HUES64 (cell line): ENCODE data around the gene VN1R4. TPM values are rescaled to one million over a fixed set of nuclear protein-coding genes. Genes with fewer than 3 reads are reported as not detected.
"Not testable (repeated sequence)": the region's sequence is repeated elsewhere in the genome, so short reads cannot be mapped to it uniquely, and the experiment has no call there.

Source experiments
- H3K27ac ChIP-seq: 2 replicates; pipeline ENCODE4 v1.7.0; 2013; ENCODE audit warnings: low read depth, low read length, inconsistent platforms
- H3K27me3 ChIP-seq: 2 replicates; pipeline ENCODE4 v1.6.1; 2013; ENCODE audit warnings: mild to moderate bottlenecking, low read length; ENCODE audit not compliant: insufficient read depth
- H3K36me3 ChIP-seq: 2 replicates; pipeline ENCODE4 v1.6.1; 2013; ENCODE audit warnings: mild to moderate bottlenecking, low read length; ENCODE audit not compliant: insufficient read depth
- H3K4me1 ChIP-seq: 2 replicates; pipeline ENCODE4 v1.6.1; 2013; ENCODE audit warnings: mild to moderate bottlenecking, low read length, moderate library complexity; ENCODE audit not compliant: insufficient read depth
- H3K4me3 ChIP-seq: 2 replicates; pipeline ENCODE4 v1.5.1; 2013; ENCODE audit warnings: mild to moderate bottlenecking, low read length, moderate library complexity
- H3K9ac ChIP-seq: 2 replicates; pipeline ENCODE4 v1.6.1; 2013; ENCODE audit warnings: mild to moderate bottlenecking, low read depth, low read length
- H3K9me3 ChIP-seq: 2 replicates; pipeline ENCODE4 v1.6.1; 2013; ENCODE audit warnings: low read depth, low read length; ENCODE audit not compliant: insufficient read depth
- WGBS: fragments of 150-250, 120-280 bp; methylation state at CpG from one replicate; pipeline ENCODE4 v1.1.7; 2013; ENCODE audit warnings: missing lambda C conversion rate; 5-methylcytosine and 5-hydroxymethylcytosine counted together
- polyA plus RNA-seq, 2 experiments: library from polyadenylated mRNA; stranded (reverse); fragments of 50-300 nt; gene quantifications; one replicate each; pipeline ENCODE4 v1.2.3, GENCODE V29; 2013

VN1R4 gene, protein sequence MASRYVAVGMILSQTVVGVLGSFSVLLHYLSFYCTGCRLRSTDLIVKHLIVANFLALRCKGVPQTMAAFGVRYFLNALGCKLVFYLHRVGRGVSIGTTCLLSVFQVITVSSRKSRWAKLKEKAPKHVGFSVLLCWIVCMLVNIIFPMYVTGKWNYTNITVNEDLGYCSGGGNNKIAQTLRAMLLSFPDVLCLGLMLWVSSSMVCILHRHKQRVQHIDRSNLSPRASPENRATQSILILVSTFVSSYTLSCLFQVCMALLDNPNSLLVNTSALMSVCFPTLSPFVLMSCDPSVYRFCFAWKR
- polyA plus RNA-seq (2013, experiment 1 of 2), result not detected
- polyA plus RNA-seq (2013, experiment 2 of 2), result not detected

DNA sequence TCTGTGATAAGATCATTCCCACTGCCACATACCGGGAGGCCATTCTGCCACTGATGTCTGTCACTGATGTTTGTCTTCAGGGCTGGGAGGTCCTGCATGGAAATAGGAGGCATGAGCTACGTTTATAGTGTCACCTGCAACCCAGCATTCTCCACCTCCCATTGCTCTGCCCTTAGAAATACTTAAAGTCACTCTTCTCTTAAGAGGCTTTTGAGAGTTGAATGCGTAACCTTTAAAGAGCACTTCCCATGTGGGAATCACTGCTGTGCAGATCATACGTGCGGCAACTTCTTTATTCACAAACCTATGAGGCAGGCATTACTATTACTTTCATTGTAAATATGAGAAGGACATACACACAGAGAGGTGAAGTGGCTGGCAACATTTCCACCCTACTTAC, at the start of gene VN1R4:
TSS of gene VN1R4 (minus strand) at position 101 of the 400 bp plus-strand sequence. CDS start at position 43, 58 bp downstream.
- 95% methylated on average over 4 of the region's 5 CpGs for WGBS
- not testable (repeated sequence) for H3K36me3 ChIP-seq, H3K27ac ChIP-seq, H3K4me1 ChIP-seq, H3K9ac ChIP-seq, H3K4me3 ChIP-seq, H3K27me3 ChIP-seq
- peaks cover 47% of the 10 kb centered on the region for H3K9me3 ChIP-seq

DNA sequence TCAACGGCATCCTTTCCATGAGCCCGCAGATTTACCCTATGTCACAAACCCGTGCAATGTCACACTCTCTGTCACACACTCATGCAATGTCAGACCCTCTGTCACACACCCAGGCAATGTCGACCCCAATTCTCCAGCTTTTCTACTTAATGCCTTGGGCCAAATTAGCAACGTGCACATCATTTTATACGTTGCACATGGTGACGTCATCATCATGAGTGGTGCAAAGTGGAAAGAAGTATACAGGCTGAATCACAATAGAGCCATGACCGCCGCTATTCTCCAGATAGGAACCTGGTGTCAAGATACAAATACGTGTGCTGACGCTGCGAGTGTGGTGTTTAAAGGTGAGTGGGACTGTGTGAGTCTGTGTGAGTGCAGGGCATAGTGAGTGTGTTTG, 44.4 kb upstream of the VN1R4 start:
- no peaks in the 10 kb centered on the region for H3K4me1 ChIP-seq
- 87% methylated on average over 12 of the region's 12 CpGs for WGBS
- peaks cover 36% of the 10 kb centered on the region for H3K27me3 ChIP-seq
- H3K9ac ChIP-seq, result no peak overlapping the region
- no peak overlapping the region for H3K27ac ChIP-seq
- no peaks in the 10 kb centered on the region for H3K36me3 ChIP-seq
- 0 out of 2 replicates have a peak, but pooled peaks cover 3% of the 10 kb centered on the region for H3K9me3 ChIP-seq
- H3K4me3 ChIP-seq, result no peak overlapping the region

DNA sequence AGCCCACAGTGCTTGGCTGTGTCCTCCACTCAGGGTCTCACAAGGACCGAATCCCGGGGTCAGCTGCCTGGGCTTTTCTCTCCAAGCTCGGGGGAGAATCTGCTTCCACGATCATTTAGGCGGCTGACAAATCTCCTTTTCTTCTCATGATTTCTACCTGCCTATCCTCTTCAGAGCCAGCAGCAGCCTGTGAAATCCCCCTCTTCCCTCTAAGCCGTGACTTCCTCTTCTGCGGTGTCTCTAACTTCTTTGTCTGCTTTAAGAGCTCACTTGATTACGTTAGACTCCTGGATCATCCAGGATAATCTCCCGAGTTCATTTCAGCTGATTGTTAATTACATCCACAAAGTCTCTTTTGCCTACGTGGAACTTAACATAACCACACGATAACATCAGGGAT, 43.5 kb upstream of the VN1R4 start:
- Histone ChIP-seq H3K36me3 (no peaks in the 10 kb centered on the region), H3K27ac (no peak overlapping the region), H3K27me3 (peaks cover 36% of the 10 kb centered on the region), H3K9me3 (0 out of 2 replicates have a peak, but pooled peaks cover 3% of the 10 kb centered on the region), H3K9ac (no peak overlapping the region), H3K4me3 (no peak overlapping the region), H3K4me1 (no peaks in the 10 kb centered on the region)
- 75% methylated on average over 11 of the region's 11 CpGs for WGBS

DNA sequence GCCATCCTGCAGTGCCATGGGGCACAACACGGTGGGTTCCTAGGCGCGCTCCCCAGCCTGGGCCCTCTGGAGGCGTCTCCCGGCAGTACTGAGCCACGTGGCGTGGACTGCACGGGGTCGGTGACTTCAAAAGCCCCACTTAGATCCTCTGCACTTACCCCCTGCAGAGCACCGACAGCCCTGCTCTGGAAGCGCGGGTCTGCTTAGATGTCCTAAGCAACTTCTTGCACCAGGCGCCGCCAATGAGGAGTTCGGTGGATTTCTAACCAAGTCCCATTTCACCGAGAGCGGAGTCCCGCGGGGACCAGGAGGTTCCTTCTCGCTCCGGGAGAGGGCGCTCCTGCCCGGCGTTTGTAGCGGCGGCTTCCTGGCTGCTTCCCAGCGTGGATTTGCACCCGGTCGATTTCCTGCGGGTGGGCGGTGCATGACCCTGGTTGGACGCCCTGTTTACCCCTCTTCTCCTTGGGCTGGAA, 40.9 kb upstream of the VN1R4 start:
- WGBS, result 68% methylated on average over 32 of the region's 32 CpGs
- peaks cover 36% of the 10 kb centered on the region for H3K27me3 ChIP-seq
- H3K4me3 ChIP-seq, result peak overlapping the region; percentile 37

DNA sequence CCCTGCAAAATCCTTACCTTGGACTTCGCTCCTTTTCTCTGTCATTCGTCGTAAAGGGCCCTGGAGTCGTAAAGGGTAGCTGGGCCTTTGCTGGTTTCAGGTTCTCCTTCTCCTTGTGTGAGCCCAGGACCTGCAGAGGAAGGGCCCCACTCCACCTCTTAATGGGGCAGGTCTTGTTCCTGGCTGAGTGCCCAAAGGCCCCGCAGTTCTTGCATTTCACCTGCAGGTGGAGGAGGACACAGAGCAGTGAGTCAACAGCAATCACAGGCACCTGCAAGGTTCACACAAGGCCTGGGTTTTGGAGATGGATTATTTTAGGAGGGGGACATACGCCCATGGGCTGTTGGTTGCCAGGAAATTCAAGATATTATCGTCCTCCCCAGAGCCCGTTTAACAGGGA, 33.8 kb upstream of the VN1R4 start:
- not testable (repeated sequence) for H3K27me3 ChIP-seq, H3K4me3 ChIP-seq, H3K36me3 ChIP-seq, H3K9ac ChIP-seq, H3K9me3 ChIP-seq, H3K27ac ChIP-seq, H3K4me1 ChIP-seq
- no CpG with 5 or more reads among the region's 8 CpGs for WGBS

More for the DNA sequence above, 40.9 kb upstream of the VN1R4 start:
- Histone ChIP-seq H3K27ac (no peak overlapping the region), H3K4me1 (no peaks in the 10 kb centered on the region), H3K9me3 (0 out of 2 replicates have a peak, but pooled peaks cover 3% of the 10 kb centered on the region), H3K36me3 (no peaks in the 10 kb centered on the region), H3K9ac (no peak overlapping the region)

DNA sequence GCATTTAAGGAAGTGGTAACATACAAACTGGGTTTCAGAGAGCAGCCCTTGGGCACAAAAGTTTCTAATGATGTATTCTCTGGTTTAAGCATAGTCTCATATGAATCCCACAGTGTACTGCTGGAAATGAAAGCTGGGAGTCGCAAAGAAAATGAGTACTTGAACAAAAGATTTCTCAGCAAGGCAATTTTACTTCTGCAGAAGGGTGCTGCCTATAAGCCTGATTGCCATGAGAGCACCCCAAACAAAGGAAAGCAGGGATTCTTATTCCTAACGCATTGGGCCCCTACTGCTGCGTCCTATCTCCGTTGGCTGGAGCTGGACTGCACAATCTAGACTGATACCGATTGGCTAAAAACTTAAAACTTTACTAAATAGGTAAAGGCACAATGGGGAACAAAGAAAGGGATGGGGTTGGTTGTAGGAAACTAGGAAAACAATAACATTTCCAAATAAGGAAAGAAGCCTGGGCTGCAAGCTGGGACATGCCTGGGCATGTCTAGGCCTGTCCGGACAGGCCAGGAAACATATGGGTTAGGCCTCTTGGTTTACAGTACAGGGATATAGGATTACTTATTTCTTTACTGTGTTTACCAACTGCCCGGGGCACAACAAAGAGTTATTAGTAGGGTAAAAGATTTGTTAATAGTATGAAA, 27.4 kb upstream of the VN1R4 start:
- 89% methylated on average over 6 of the region's 7 CpGs for WGBS
- no peak overlapping the region for H3K9ac ChIP-seq

DNA sequence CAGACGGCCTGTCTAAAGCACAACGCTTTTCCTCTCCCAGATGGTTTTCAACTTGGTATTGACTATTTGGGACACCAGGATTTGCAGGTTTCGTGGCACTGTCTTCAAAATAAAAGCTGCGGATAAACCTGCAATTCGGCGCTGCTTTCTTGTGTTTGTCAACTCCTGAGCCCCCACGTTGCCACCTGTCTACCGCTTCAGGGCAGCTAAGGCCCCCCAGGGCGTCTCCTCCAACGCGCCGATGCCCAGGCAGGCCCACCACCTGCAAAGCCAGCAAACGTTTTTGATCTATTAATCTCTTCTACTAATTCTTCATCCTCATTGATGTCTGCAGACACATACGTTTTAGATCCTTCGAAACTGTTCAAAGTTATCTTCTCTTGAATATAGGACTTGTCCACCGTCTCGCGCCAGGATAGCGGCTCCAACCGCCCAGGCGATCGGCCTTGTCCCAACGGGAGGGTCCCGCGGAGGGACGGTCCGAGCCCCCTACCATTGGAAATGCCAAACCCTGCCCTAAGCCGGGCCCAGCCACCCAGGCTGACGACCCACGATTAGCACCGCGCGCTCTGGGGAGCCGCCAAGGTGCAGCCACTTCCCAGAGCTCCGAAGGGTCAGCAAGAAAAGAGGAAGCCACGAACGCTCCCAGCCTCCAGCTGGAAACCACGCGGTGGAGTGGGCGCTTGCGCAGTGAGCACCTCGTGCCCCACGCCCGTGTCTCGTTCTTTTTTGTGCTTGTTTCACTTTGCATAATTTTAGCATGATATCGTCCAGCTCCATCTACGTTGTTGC, 23.4 kb upstream of the VN1R4 start:
- no peak overlapping the region for H3K27ac ChIP-seq
- peaks cover 72% of the 10 kb centered on the region for H3K9me3 ChIP-seq
- H3K27me3 ChIP-seq, result no peaks in the 10 kb centered on the region
- 93% methylated on average over 47 of the region's 47 CpGs for WGBS
- H3K36me3 ChIP-seq, result no peaks in the 10 kb centered on the region
- no peak overlapping the region for H3K4me3 ChIP-seq
- H3K4me1 ChIP-seq, result no peaks in the 10 kb centered on the region
- no peak overlapping the region for H3K9ac ChIP-seq

More for the DNA sequence above, 27.4 kb upstream of the VN1R4 start:
- Histone ChIP-seq H3K4me1 (no peaks in the 10 kb centered on the region), H3K27me3 (no peaks in the 10 kb centered on the region), H3K36me3 (no peaks in the 10 kb centered on the region), H3K4me3 (no peak overlapping the region), H3K9me3 (peaks cover 63% of the 10 kb centered on the region), H3K27ac (no peak overlapping the region)

DNA sequence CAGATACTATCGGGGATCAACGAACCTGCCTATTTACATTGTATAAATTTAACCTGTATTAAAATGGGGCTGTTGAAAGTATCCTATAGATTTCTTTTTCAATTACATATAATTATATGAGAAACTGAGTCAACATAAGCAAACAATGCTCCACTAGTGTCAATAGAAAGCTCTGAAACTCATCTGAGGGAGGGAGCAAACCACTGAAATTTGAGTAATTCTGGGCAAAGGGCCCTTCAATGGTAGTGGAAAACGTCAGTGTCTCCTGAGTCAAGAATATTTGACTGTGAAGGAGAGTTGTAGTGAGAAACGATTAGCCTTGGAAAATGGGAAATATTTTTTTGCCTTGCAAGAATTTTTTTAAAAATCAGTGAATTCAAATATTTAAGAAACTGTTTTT, 17.6 kb upstream of the VN1R4 start:
- Histone ChIP-seq H3K36me3 (no peaks in the 10 kb centered on the region), H3K27ac (no peak overlapping the region), H3K4me3 (no peak overlapping the region), H3K9ac (no peak overlapping the region), H3K9me3 (peaks cover 26% of the 10 kb centered on the region), H3K4me1 (no peaks in the 10 kb centered on the region), H3K27me3 (no peaks in the 10 kb centered on the region)
- WGBS, result 63% methylated on average over 2 of the region's 4 CpGs

DNA sequence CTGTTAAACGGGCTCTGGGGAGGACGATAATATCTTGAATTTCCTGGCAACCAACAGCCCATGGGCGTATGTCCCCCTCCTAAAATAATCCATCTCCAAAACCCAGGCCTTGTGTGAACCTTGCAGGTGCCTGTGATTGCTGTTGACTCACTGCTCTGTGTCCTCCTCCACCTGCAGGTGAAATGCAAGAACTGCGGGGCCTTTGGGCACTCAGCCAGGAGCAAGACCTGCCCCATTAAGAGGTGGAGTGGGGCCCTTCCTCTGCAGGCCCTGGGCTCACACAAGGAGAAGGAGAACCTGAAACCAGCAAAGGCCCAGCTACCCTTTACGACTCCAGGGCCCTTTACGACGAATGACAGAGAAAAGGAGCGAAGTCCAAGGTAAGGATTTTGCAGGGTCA, 14.4 kb upstream of the VN1R4 start:
- not testable (repeated sequence) for H3K36me3 ChIP-seq, H3K27ac ChIP-seq, H3K27me3 ChIP-seq, H3K9ac ChIP-seq, H3K4me3 ChIP-seq, H3K4me1 ChIP-seq
- 80% methylated on average over 1 of the region's 8 CpGs for WGBS
- H3K9me3 ChIP-seq, result peaks cover 13% of the 10 kb centered on the region

DNA sequence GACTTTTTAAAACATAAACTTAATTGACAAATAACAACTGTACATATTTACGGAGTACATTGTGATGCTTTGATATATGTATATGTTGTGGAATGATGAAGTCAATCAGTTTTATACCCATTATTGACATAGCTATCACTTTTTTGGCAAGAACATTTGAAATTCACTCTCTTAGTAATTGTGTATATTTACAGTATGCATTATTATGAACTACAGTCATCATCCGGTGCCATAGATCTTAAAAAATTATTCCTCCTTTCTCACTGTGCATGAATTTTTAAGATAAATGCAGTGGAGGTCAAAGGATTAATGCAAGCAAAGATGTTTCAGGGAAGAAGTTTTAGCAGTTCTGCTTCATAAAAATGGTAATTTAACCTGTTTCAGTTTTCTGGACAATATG, 8.0 kb upstream of the VN1R4 start:
- Histone ChIP-seq H3K27me3 (no peaks in the 10 kb centered on the region), H3K9me3 (peaks cover 34% of the 10 kb centered on the region)
- no CpG with 5 or more reads among the region's 2 CpGs for WGBS

DNA sequence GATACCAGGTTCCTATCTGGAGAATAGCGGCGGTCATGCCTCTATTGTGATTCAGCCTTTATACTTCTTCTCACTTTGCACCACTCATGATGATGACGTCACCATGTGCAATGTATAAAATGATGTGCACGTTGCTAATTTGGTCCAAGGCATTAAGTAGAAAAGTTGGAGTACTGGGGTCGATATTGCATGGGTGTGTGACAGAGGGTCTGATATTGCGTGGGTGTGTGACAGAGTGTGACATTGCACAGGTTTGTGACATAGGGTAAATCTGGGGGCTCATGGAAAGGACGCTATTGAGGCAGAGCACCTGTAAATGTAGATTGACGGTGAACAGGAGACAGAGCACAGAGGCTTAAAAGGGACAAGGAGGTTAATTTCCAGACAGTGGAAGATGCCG, 4.5 kb upstream of the VN1R4 start:
- WGBS, result 85% methylated on average over 9 of the region's 9 CpGs
- Histone ChIP-seq H3K4me1 (no peaks in the 10 kb centered on the region), H3K27ac (no peak overlapping the region), H3K9ac (no peak overlapping the region), H3K4me3 (no peak overlapping the region), H3K36me3 (no peaks in the 10 kb centered on the region), H3K27me3 (no peaks in the 10 kb centered on the region), H3K9me3 (peaks cover 37% of the 10 kb centered on the region)

More for the DNA sequence above, 8.0 kb upstream of the VN1R4 start:
- no peak overlapping the region for H3K9ac ChIP-seq
- no peak overlapping the region for H3K4me3 ChIP-seq
- no peak overlapping the region for H3K27ac ChIP-seq
- no peaks in the 10 kb centered on the region for H3K4me1 ChIP-seq
- H3K36me3 ChIP-seq, result no peaks in the 10 kb centered on the region
